ENCODE measurements around the gene DLG2. TPM values are rescaled to one million over a fixed set of nuclear protein-coding genes. Genes with fewer than 3 reads are reported as not detected.

The DLG2 gene
- total RNA-seq, 2 experiments from 2014 or later, result 2.0 to 2.1 TPM

- intact Hi-C loops (cut with DNase I, micrococcal nuclease), result no loop called here
- Histone ChIP-seq H3K4me1 (ENCODE audit: insufficient read depth, low read length) (no peaks in the 10 kb centered on the region), H3K27ac (ENCODE audit: low read depth in 1 of 2, low read length in 2 of 2) (no peak overlapping the region), H3K36me3 (ENCODE audit: insufficient read depth, low read length) (no peaks in the 10 kb centered on the region), H3K9me3 (ENCODE audit: control insufficient read depth in 1 of 2, insufficient read depth in 1 of 2, low read length in 2 of 2) (peaks cover 0 to 8% of the 10 kb centered on the region in 2 experiments), H3K27me3 (ENCODE audit: control insufficient read depth in 1 of 2, insufficient read depth in 2 of 2, low read length in 2 of 2) (no peaks in the 10 kb centered on the region), H3K4me3 (ENCODE audit: low read length) (no peak overlapping the region)
- ATAC-seq (ENCODE audit: poor library complexity), result no peak
- Mint-ChIP-seq H3K27me3 (no peaks in the 10 kb centered on the region), H3K4me3 (no peak overlapping the region), H3K36me3 (ENCODE audit: low read depth) (no peaks in the 10 kb centered on the region), H3K9me3 (peaks cover 11% of the 10 kb centered on the region), H3K27ac (no peak overlapping the region), H3K4me1 (ENCODE audit: low read depth) (no peaks in the 10 kb centered on the region)
- no peak for DNase-seq
- ChIA-PET CTCF (no interaction called here), POLR2A (no interaction called here)
- no peak for TF ChIP-seq CTCF (IDR thresholded peaks at IDR 0.05)
Observed at GRCh38 chr11:83855237-83855636, 1771.9 kb downstream of the DLG2 start.

- POLR2A ChIA-PET, result no interaction called here
Observed at GRCh38 chr11:83852775-83853442, 1774.2 kb downstream of the DLG2 start.

GRCh38 chr11:83852012-83852411 is 1775.1 kb downstream of the DLG2 start:
- Mint-ChIP-seq H3K27ac (no peak overlapping the region), H3K27me3 (no peaks in the 10 kb centered on the region), H3K4me3 (no peak overlapping the region), H3K36me3 (ENCODE audit: low read depth) (no peaks in the 10 kb centered on the region), H3K4me1 (ENCODE audit: low read depth) (no peaks in the 10 kb centered on the region), H3K9me3 (peaks cover 4% of the 10 kb centered on the region)
- no peaks in the 10 kb centered on the region for H3K27me3 ChIP-seq (ENCODE audit: control insufficient read depth in 1 of 2, insufficient read depth in 2 of 2, low read length in 2 of 2)
- no peaks in the 10 kb centered on the region for H3K36me3 ChIP-seq (ENCODE audit: insufficient read depth, low read length)
- ChIA-PET CTCF (no interaction called here), POLR2A (no interaction called here)
- H3K4me1 ChIP-seq (ENCODE audit: insufficient read depth, low read length), result no peaks in the 10 kb centered on the region
- no peak for TF ChIP-seq CTCF (IDR thresholded peaks at IDR 0.05)
- DNase-seq, result no peak
- no peak overlapping the region for H3K27ac ChIP-seq (ENCODE audit: low read depth in 1 of 2, low read length in 2 of 2)
- H3K9me3 ChIP-seq (ENCODE audit: control insufficient read depth in 1 of 2, insufficient read depth in 1 of 2, low read length in 2 of 2), result peaks cover 0 to 5% of the 10 kb centered on the region in 2 experiments
- no peak overlapping the region for H3K4me3 ChIP-seq (ENCODE audit: low read length)
- intact Hi-C loops (cut with DNase I, micrococcal nuclease), result no loop called here
- ATAC-seq (ENCODE audit: poor library complexity), result no peak

More at GRCh38 chr11:83852775-83853442, 1774.2 kb downstream of the DLG2 start:
- no peak overlapping the region for H3K27ac Mint-ChIP-seq
- Histone ChIP-seq H3K9me3 (ENCODE audit: control insufficient read depth in 1 of 2, insufficient read depth in 1 of 2, low read length in 2 of 2) (peaks cover 0 to 5% of the 10 kb centered on the region in 2 experiments), H3K27ac (ENCODE audit: low read depth in 1 of 2, low read length in 2 of 2) (no peak overlapping the region), H3K4me3 (ENCODE audit: low read length) (no peak overlapping the region), H3K36me3 (ENCODE audit: insufficient read depth, low read length) (no peaks in the 10 kb centered on the region), H3K27me3 (ENCODE audit: control insufficient read depth in 1 of 2, insufficient read depth in 2 of 2, low read length in 2 of 2) (no peaks in the 10 kb centered on the region), H3K4me1 (ENCODE audit: insufficient read depth, low read length) (no peaks in the 10 kb centered on the region)
- intact Hi-C loops (cut with DNase I, micrococcal nuclease), result no loop called here
- H3K4me3 Mint-ChIP-seq, result no peak overlapping the region
- H3K36me3 Mint-ChIP-seq (ENCODE audit: low read depth), result no peaks in the 10 kb centered on the region
- H3K27me3 Mint-ChIP-seq, result no peaks in the 10 kb centered on the region
- DNase-seq (no peak), ATAC-seq (ENCODE audit: poor library complexity) (no peak)
- peaks cover 5% of the 10 kb centered on the region for H3K9me3 Mint-ChIP-seq
- TF ChIP-seq CTCF (IDR thresholded peaks at IDR 0.05), result no peak
- CTCF ChIA-PET, result no interaction called here
- H3K4me1 Mint-ChIP-seq (ENCODE audit: low read depth), result no peaks in the 10 kb centered on the region
